Right ventricle myocardium inferior (tissue), 1 donor: ENCODE results near the gene KRTAP10-2. TPM values are rescaled to one million over a fixed set of nuclear protein-coding genes. Genes with fewer than 3 reads are reported as not detected.
"Not testable (repeated sequence)": the region's sequence is repeated elsewhere in the genome, so short reads cannot be mapped to it uniquely, and the experiment has no call there.

Source experiments
- ATAC-seq: fragments of 200-7000 bp; cut with Tn5 transposase; one replicate; pipeline ENCODE4 v1.9.1; 2020; ENCODE audit warnings: mild to moderate bottlenecking, moderate library complexity
- DNase-seq: peaks from one replicate; pipeline ENCODE4 v3.0.0; 2021; ENCODE audit errors: missing footprints
- intact Hi-C: fragments of 100-400 bp; cut with DNase I; formaldehyde crosslinking; loops from one replicate; pipeline ENCODE4 v1.11.0; 2022
- long read RNA-seq: library from polyadenylated mRNA; unstranded; transcript quantifications from one replicate; pipeline ENCODE4 v2.0.0, GENCODE V29; 2021
- total RNA-seq: library from RNA; stranded (reverse); fragmentation: NEBNext Ultra II Directional; extraction: Animal tissue kit (Norgen Biotek cat#: 25700); gene quantifications from one replicate; pipeline ENCODE4 v1.2.1, GENCODE V29; 2021
- donor health status: DM: no; HTN: yes; CAD: no; lungs with severe emphysema.

Gene KRTAP10-2
- total RNA-seq: not detected
- long read RNA-seq: 0 reads

DNA sequence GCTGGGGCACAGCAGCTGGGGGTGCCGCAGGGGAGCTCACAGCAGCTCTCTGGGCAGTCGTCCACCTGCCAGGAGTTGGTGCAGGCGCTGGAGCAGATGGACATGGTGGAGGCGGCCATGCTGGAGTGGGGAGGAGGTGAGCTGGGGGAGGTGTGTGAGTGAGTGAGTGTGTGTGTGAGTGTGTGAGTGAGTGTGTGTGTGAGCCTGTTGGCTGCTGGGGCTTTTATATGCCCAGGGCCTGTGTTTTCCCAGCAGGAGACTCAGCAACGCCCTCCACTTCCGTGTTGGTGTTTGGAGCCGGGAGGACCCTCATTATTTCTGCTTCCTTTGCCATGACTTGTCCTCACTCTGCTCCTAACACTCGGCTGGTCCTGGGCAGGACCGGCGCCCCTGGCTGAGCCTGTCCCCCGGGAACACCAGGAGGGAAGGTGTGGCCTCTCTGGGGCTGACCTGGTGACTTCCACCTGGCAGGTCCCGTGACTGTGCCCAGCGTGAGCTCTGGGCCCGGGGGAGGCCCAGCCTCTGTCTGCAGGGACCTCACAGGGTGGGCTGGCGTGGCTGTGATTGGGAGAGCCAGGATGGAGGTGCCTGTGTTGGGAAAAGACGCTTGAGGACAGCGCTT, at the start of gene KRTAP10-2:
TSS of gene KRTAP10-2 (minus strand) at position 166 of the 622 bp plus-strand sequence. CDS start at position 119, 47 bp downstream.
- no peak for ATAC-seq
- intact Hi-C loops: no loop called here
- DNase-seq: no peak

DNA sequence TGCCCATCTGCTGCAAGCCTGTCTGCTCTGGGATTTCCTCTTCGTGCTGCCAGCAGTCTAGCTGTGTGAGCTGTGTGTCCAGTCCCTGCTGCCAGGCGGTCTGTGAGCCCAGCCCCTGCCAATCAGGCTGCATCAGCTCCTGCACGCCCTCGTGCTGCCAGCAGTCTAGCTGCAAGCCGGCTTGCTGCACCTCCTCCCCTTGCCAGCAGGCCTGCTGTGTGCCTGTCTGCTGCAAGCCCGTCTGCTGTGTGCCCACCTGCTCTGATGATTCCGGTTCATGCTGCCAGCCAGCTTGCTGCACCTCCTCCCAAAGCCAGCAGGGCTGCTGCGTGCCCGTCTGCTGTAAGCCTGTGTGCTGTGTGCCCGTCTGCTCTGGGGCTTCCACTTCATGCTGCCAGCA, 49.8 kb upstream of the KRTAP10-2 start:
- DNase-seq, ATAC-seq, intact Hi-C loops: not testable (repeated sequence)

DNA sequence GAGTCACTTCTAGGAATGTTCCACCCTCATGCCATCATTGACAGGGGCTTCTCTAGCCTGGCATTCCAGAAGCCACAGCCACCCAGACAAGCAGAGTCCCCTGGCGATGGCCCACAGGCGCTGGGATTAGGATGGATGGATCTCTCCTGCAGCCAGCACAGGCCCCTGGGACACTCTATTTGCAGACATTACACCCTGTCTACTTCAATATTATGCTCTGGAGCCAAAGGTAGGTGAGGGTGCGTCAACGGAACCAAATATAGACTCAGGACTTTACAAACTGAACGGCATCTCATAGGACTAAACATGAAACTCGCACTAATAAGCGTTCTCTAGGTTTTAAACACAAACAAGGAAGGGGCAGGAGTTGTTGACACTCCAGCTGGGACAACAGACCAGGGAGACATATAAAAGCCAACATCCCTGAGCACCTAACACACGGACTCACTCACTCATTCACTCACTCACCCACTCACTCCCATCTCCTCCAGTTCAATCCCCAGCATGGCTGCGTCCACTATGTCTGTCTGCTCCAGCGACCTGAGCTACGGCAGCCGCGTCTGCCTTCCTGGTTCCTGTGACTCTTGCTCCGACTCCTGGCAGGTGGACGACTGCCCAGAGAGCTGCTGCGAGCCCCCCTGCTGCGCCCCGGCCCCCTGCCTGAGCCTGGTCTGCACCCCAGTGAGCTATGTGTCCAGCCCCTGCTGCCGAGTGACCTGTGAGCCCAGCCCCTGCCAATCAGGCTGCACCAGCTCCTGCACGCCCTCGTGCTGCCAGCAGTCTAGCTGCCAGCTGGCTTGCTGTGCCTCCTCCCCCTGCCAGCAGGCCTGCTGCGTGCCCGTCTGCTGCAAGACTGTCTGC, 49.0 kb upstream of the KRTAP10-2 start, which contains the start of gene KRTAP10-7:
TSS of gene KRTAP10-7 (plus strand) at position 480 of the 861 bp plus-strand sequence. CDS start at position 505, 25 bp downstream.
- ATAC-seq, intact Hi-C loops, DNase-seq: not testable (repeated sequence)

DNA sequence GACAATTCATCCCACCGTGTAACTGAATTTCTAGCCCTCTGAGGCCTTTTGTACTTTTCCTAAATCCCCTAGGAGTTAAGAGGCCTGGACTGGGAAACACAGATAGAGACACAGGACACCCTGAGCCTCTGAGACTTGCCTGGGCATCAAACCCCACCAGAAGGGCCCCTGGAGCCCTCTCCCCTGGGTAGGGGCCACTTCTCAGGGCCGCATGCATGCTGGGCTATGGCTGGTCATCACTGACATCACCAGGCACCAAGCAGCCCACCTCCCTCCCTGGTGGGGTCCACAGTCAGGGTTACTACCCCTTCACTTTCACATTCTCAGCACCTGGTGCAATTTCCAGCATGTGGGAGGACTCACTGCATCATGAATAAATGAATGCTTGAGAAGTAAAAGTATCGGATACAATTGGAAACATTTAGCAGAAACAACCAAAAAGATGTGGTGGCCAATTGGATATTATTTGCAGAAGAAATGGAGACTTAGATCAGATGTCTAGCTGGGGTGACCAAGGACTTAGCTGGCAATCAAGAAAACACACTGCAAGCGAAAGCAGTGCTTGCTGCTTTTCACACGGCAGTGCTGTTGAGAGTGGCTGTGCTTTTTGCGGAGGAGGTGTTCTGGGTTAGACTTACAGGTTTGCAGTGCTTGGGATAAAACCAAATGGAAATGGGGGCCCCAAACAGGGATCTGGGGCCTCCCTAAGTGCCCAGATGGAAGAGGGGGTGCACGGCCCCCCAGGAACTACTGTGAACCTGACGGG, 48.1 kb upstream of the KRTAP10-2 start:
- no peak for ATAC-seq
- DNase-seq: no peak
- intact Hi-C loops: no loop called here

DNA sequence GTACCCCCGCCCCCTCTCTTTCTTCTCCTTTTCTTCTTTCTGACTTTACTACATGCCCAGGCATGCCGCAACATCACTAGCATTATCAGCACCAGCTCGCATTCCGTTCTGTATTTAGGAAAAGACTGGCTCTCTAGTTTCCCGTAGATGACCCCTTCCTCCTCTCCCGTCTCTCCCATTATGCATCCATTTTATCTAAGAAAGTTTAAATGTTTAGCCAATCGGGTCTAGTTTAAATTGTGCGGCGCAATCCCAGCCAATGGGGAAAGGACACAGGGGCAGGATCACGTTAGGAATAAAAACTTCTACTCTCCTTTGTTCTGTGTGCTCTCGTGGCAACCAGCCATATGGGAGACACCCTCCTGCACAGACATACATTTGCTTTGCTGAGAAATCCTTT, 46.8 kb upstream of the KRTAP10-2 start:
- no peak for DNase-seq
- intact Hi-C loops: no loop called here
- no peak for ATAC-seq

- intact Hi-C loops: no loop called here
- ATAC-seq (no peak), DNase-seq (no peak)
Observed at GRCh38 chr21:44596068-44596725, 44.9 kb upstream of the KRTAP10-2 start.

- DNase-seq (no peak), ATAC-seq (no peak)
- intact Hi-C loops: no loop called here
Observed at GRCh38 chr21:44595524-44595923, 44.2 kb upstream of the KRTAP10-2 start.

GRCh38 chr21:44594406-44594916, 43.2 kb upstream of the KRTAP10-2 start:
- DNase-seq (no peak), ATAC-seq (no peak)
- intact Hi-C loops: no loop called here

- intact Hi-C loops: no loop called here
- no peak for DNase-seq
- ATAC-seq: no peak
Observed at GRCh38 chr21:44593598-44594405, 42.5 kb upstream of the KRTAP10-2 start.

DNA sequence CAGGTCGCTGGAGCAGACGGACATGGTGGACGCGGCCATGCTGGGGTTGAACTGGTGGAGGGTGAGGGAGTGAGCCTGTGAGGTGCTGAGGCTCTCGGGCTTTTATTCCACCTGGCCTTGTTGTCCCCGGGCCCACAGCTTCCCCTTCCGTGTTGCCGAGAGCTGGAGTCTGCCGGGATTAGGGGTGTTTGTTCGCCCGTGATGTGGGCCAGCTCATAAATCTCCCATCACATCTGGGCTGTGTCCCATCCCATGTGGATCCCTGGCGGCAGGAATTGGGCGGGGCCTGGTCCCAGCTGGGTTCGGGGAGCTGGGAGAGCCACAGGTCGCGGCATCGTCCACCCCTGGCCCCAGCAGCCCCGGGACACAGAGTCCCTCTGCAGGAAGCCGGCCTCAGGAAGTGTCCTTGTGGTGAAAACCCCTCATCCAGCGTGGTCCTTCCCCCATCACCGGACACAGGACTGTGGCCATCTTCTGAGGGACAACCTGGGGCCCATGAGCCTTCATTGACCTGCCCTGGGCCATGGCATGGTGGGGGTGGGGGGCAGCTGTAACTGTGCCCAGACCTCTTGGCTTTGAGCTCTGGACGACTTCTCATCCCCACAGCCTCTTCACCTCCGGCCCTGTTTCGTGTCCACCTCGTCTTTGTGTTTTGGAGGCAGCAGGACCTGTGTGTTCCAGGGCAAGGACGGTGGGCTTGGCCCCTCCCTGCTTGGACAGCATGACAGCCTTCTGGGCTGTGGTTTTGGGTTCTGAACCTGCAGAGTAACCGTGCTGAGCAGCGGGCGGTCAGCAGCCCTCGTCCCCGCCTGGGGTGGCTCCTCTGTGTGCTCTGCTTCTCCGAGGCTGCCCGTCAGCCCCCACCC, 41.4 kb upstream of the KRTAP10-2 start, which contains the start of gene KRTAP10-6:
TSS of gene KRTAP10-6 (minus strand) at position 60 of the 866 bp plus-strand sequence. CDS start at position 39, 21 bp downstream.
- ATAC-seq: no peak
- intact Hi-C loops: no loop called here
- DNase-seq: no peak

DNA sequence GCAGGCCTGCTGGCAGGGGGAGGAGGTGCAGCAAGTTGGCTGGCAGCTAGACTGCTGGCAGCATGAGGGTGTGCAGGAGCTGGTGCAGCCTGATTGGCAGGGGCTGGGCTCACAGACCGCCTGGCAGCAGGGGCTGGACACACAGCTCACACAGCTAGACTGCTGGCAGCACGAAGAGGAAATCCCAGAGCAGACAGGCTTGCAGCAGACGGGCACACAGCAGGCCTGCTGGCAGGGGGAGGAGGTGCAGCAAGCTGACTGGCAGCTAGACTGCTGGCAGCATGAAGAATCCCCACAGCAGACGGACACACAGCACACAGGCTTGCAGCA, 40.5 kb upstream of the KRTAP10-2 start:
- ATAC-seq, intact Hi-C loops, DNase-seq: not testable (repeated sequence)

DNA sequence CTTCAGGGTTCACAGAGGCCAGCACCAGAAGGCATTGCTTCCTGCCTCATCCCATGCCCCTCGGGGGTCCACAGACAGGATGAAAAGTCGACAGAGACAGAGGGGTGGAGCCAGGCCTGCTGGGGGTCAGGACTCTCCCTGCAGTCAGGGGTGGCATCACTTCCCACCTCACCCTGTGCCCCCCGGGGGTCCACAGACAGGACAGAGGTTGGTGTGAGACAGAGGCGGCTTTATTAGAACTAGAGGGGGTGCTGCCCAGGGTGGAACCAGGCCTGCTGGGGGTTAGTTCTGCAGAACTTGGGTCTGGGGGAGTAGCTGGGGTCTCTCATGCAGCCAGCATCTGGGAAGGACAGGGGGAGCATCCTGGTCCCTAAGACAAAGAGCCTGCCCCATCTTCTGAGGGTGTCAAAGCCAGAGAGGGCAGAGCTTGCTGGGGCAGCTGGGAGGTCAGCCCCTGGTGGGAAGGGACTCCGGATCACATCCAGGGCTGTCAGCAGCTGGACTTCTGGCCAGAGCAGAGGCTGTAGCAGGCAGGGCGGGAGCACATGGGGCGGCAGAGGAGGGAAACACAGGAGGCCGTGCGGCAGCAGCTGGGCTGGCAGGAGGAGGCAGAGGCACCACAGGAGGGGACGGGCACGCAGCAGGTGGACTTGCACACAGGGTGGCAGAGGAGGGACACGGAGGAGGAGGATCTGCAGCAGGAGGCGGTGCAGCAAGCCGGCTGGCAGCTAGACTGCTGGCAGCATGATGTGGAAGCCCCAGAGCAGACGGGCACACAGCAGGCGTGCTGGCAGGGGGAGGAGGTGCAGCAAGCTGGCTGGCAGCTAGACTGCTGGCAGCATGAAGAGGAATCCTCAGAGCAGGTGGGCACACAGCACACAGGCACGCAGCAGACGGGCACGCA, 39.8 kb upstream of the KRTAP10-2 start:
- DNase-seq, intact Hi-C loops, ATAC-seq: not testable (repeated sequence)

DNA sequence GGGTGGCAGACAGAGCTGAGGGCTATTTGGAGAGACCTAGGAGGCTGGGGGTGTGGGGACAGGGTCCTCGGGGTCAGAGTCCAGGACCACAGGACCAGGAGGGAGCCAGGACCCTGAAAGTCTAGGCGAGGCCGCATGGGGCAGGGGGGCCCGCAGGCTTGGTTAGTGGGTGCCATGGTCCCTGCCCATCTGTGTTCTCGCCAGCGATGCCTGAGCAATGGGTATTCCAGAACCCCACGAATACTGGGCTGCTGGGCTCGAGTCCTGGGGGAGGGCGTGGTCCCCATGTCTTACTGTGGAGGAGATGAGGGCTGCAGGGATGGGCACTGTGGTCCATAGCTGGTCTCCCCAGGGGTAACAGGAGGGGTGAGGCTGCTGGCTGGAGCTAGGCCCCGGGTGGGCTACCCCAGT, 39.0 kb upstream of the KRTAP10-2 start:
- ATAC-seq: no peak
- no peak for DNase-seq
- intact Hi-C loops: no loop called here

DNA sequence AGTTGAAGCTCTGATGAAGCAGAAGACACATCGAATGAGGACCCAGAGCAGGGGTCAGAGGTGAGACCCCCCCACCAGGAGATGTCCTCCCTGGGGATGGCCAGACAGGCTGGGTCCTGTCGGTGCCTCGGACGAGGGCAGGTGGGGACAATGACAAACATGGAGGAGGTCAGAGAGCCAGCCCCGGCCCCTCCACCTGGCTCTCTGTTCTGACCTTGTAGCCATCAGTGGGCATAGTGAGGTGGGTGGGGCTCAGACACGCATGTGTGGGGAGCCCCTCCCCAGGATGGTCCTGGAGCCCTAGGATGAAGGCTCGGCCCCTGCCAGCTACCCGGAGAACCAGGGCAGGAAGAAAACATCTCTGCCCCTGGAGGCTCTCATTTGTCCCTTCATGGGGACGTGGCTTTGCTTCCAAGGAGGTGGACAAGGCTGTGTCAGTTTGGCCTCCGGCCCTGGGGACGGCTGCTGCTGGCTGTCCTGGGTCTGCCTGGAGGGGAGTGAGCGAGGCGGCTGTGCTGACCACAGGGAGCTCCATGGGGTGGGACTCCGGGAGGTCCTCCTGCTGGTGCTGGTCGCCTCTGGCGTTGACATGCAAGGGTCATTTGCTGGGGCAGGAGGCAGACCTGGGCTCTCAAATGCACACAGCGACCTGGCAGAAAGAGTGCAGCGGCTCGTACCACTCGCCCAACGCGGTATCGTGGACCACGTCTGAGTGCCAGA, 38.4 kb upstream of the KRTAP10-2 start:
- intact Hi-C loops: no loop called here
- ATAC-seq (no peak), DNase-seq (no peak)

DNA sequence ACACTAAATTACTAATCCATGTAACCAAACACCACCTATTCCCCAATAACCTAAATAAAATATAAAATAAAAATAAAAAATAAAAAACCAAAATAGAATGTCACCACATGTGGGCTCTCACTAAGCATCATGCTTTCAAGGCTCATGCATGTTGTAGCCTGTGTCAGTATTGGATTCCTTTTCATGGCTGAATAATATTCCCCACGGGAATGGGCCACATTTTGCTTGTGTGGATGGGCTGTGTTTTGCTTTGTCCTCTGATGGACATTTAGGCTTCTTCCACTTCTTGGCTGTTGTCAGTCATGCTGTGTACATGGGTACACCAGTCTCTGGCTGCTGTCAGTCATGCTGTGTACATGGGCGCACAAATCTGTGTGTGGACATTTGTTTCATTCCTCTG, 37.8 kb upstream of the KRTAP10-2 start:
- intact Hi-C loops: no loop called here
- DNase-seq (no peak), ATAC-seq (no peak)
